Upper lobe of left lung (tissue), 4 donors: ENCODE measurements around the gene CABCOCO1.

Experiments
- EP300 ChIP-seq, 4 donors: sonication (generic); formaldehyde crosslinking; IDR thresholded peaks; one replicate each; pipeline ENCODE4 v1.5.1; 2017; ENCODE audit warnings: antibody characterized with exemption in 4 of 4, control low read depth in 2 of 4
- POLR2A ChIP-seq, 4 donors: fragments of 450-650 bp; IDR thresholded peaks; one replicate each; pipeline ENCODE4 v1.5.1; 2016 to 2017; ENCODE audit warnings: antibody characterized with exemption in 4 of 4, mild to moderate bottlenecking in 2 of 4
- POLR2AphosphoS5 ChIP-seq, 2 donors: sonication (generic); formaldehyde crosslinking; IDR thresholded peaks; one replicate each; pipeline ENCODE4 v1.5.1; 2017; ENCODE audit warnings: antibody characterized with exemption in 2 of 2
- TF ChIP-seq, protein P1 (sequence below), 6 experiments: fragments of 450-650 bp in 4 of 6; fragments of 200-600 bp in 2 of 6; sonication (generic) in 2 of 6; IDR thresholded peaks; one replicate each; pipeline ENCODE4 v1.5.1; 2016 to 2019; ENCODE audit warnings: antibody characterized with exemption in 6 of 6

DNA sequence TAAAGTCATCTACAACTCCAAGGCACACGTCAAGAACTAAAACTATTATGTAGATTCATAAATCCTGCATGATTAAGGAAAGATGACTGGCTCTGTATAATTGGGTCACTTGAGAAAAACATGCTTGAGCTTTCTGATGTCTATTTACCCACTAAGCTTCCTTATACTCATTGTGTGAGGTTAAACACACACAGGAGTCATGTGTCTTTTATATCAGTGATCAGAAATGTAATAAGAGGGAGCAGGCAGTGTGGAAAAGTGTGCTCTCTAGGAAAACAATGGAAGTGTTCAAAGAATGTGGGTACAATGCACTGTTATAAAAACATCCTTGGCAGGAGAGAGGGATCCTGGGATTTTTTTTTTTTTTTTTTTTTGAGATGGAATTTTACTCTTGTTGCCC is 130.2 kb downstream of the CABCOCO1 start:
- TF ChIP-seq, protein P1, sequence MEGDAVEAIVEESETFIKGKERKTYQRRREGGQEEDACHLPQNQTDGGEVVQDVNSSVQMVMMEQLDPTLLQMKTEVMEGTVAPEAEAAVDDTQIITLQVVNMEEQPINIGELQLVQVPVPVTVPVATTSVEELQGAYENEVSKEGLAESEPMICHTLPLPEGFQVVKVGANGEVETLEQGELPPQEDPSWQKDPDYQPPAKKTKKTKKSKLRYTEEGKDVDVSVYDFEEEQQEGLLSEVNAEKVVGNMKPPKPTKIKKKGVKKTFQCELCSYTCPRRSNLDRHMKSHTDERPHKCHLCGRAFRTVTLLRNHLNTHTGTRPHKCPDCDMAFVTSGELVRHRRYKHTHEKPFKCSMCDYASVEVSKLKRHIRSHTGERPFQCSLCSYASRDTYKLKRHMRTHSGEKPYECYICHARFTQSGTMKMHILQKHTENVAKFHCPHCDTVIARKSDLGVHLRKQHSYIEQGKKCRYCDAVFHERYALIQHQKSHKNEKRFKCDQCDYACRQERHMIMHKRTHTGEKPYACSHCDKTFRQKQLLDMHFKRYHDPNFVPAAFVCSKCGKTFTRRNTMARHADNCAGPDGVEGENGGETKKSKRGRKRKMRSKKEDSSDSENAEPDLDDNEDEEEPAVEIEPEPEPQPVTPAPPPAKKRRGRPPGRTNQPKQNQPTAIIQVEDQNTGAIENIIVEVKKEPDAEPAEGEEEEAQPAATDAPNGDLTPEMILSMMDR (IDR thresholded peaks at IDR 0.05), result no peak
- TF ChIP-seq POLR2A (IDR thresholded peaks at IDR 0.05) (no peak), EP300 (IDR thresholded peaks at IDR 0.05) (no peak), POLR2AphosphoS5 (IDR thresholded peaks at IDR 0.05) (no peak)
